Measurements from ENCODE around the gene VAMP2. TPM values are rescaled to one million over a fixed set of nuclear protein-coding genes. Genes with fewer than 3 reads are reported as not detected.
A peak's percentile ranks its signal among the peaks of the same experiment; 100 is the strongest.

The VAMP2 gene
- total and polyA plus RNA-seq, 10 of the 15 experiments (the other 5 are each of a cell fraction or from before 2014, with no cell fraction given): 3.0 to 35.2 (median 25.0) TPM

- H3K27me3 ChIP-seq (replicated peaks in 1 of 2; ENCODE audit: control insufficient read depth in 2 of 2, insufficient read depth in 2 of 2, low read length in 1 of 2): no peaks in the 10 kb centered on the region
- no peak for FAIRE-seq
- H3K4me2 ChIP-seq (ENCODE audit: control insufficient read depth, insufficient read depth): peak overlapping the region; percentile 82
- ATAC-seq: peak; percentile 1
- intact Hi-C loops (cut with micrococcal nuclease; ENCODE audit: unreplicated experiment) (loop anchor here (5.0 kb wide), 1 partner anchor 52 kb away; no protein-coding TSS in a partner anchor), in situ Hi-C loops (cut with MboI) (loop anchor here (5.0 kb wide), 1 partner anchor 33 kb away; no protein-coding TSS in a partner anchor)
- peak overlapping the region; percentile 79 for H2AFZ ChIP-seq (ENCODE audit: control insufficient read depth, low read depth, low read length)
- SMC1A ChIA-PET (ENCODE audit: uncharacterized antibody, unreplicated experiment): interaction anchor here (1.0 to 4.1 kb wide), 7 partner anchors 15 to 57 kb away, joined by 3 to 40 read pairs (median 4); no protein-coding TSS in a partner anchor
- H4K20me1 ChIP-seq (ENCODE audit: control insufficient read depth, insufficient read depth): no peaks in the 10 kb centered on the region
- WGBS (ENCODE audit: insufficient coverage, insufficient replicate concordance, low lambda C conversion rate, missing lambda C conversion rate): 5% methylated on average over 67 of the region's 67 CpGs
- DNase-seq (ENCODE audit: low read depth, low spot score): no peak
- H3K4me3 ChIP-seq: peak overlapping the region; percentile 68
- peaks cover 17% of the 10 kb centered on the region for H3K4me1 ChIP-seq (ENCODE audit: control insufficient read depth, insufficient read depth, low read length)
- no TSS peak for BruUV-seq (replicated peaks)
- peak overlapping the region; percentile 90 for H3K27ac ChIP-seq (ENCODE audit: control insufficient read depth, insufficient read depth)
- TF ChIP-seq SMC3 (IDR thresholded peaks at IDR 0.05; ENCODE audit: borderline replicate concordance, low read length) (no peak), EGR1 (IDR thresholded peaks at IDR 0.05; ENCODE audit: borderline replicate concordance in 1 of 2, low read depth in 2 of 2, low read length in 2 of 2) (peak in 1 of 2 experiments; percentile 71; a peak in 2 of 3 replicates)
- H3K36me3 ChIP-seq (ENCODE audit: control insufficient read depth in 2 of 2, insufficient read depth in 2 of 2, low read length in 1 of 2): no peaks in the 10 kb centered on the region
- H3K9me3 ChIP-seq (replicated peaks; ENCODE audit: control insufficient read depth, insufficient read depth, low read length): no peaks in the 10 kb centered on the region
- peaks cover 18% of the 10 kb centered on the region for H3K79me2 ChIP-seq (ENCODE audit: control insufficient read depth, insufficient read depth, low read length)
- peak overlapping the region; percentile 80 for H3K9ac ChIP-seq (ENCODE audit: control insufficient read depth, insufficient read depth, low read length)
- RAD21 ChIA-PET (ENCODE audit: unreplicated experiment): interaction anchor here (0.5 to 8.1 kb wide), 7 partner anchors 16 to 257 kb away, joined by 3 to 117 read pairs (median 7); partner anchors contain the start of genes AURKB, CNTROB, SLC25A35 and TRAPPC1
- POLR2A ChIA-PET: interaction anchor here (1.1 to 8.1 kb wide), 11 partner anchors 10 to 306 kb away, joined by 3 to 146 read pairs (median 17); partner anchors contain the start of genes AURKB, CTC1, PER1 and PFAS
- CTCF ChIA-PET: interaction anchor here (0.6 to 6.2 kb wide), 6 partner anchors 10 to 560 kb away, joined by 3 to 53 read pairs (median 4); partner anchors contain the start of gene AURKB
Measured at GRCh38 chr17:8189041-8189710, 26.4 kb upstream of the VAMP2 start.

- peak overlapping the region; percentile 90 for H3K27ac ChIP-seq (ENCODE audit: control insufficient read depth, insufficient read depth)
- ChIA-PET SMC1A (ENCODE audit: uncharacterized antibody, unreplicated experiment) (interaction anchor here (0.8 to 4.1 kb wide), 15 partner anchors 8 to 112 kb away, joined by 3 to 40 read pairs (median 5); partner anchors contain the start of genes RANGRF and SLC25A35), POLR2A (interaction anchor here (0.6 to 8.1 kb wide), 16 partner anchors 8 to 305 kb away, joined by 3 to 146 read pairs (median 12); partner anchors contain the start of genes AURKB, CTC1, HES7 and PER1), CTCF (interaction anchor here (0.6 to 6.2 kb wide), 13 partner anchors 9 to 560 kb away, joined by 3 to 53 read pairs (median 4); partner anchors contain the start of genes ALOXE3 and AURKB), RAD21 (ENCODE audit: unreplicated experiment) (interaction anchor here (0.5 to 8.1 kb wide), 14 partner anchors 8 to 114 kb away, joined by 3 to 117 read pairs (median 5); partner anchors contain the start of genes AURKB, CTC1, SLC25A35 and TMEM107)
- WGBS (ENCODE audit: insufficient coverage, insufficient replicate concordance, low lambda C conversion rate, missing lambda C conversion rate): 5% methylated on average over 12 of the region's 12 CpGs
- ATAC-seq (no peak), FAIRE-seq (no peak), DNase-seq (ENCODE audit: low read depth, low spot score) (no peak)
- H3K4me1 ChIP-seq (ENCODE audit: control insufficient read depth, insufficient read depth, low read length): peaks cover 17% of the 10 kb centered on the region
- BruUV-seq (replicated peaks): no TSS peak
- H3K4me2 ChIP-seq (ENCODE audit: control insufficient read depth, insufficient read depth): peak overlapping the region; percentile 82
- in situ Hi-C loops (cut with MboI) (loop anchor here (5.0 kb wide), 1 partner anchor 34 kb away; no protein-coding TSS in a partner anchor), intact Hi-C loops (cut with micrococcal nuclease; ENCODE audit: unreplicated experiment) (loop anchor here (5.0 kb wide), 1 partner anchor 51 kb away; no protein-coding TSS in a partner anchor)
- peak overlapping the region; percentile 80 for H3K9ac ChIP-seq (ENCODE audit: control insufficient read depth, insufficient read depth, low read length)
- H3K79me2 ChIP-seq (ENCODE audit: control insufficient read depth, insufficient read depth, low read length): peaks cover 18% of the 10 kb centered on the region
- no peak overlapping the region for H2AFZ ChIP-seq (ENCODE audit: control insufficient read depth, low read depth, low read length)
- H4K20me1 ChIP-seq (ENCODE audit: control insufficient read depth, insufficient read depth): no peaks in the 10 kb centered on the region
- H3K4me3 ChIP-seq: peak overlapping the region; percentile 68
- no peaks in the 10 kb centered on the region for H3K36me3 ChIP-seq (ENCODE audit: control insufficient read depth in 2 of 2, insufficient read depth in 2 of 2, low read length in 1 of 2)
- H3K9me3 ChIP-seq (replicated peaks; ENCODE audit: control insufficient read depth, insufficient read depth, low read length): no peaks in the 10 kb centered on the region
- H3K27me3 ChIP-seq (replicated peaks in 1 of 2; ENCODE audit: control insufficient read depth in 2 of 2, insufficient read depth in 2 of 2, low read length in 1 of 2): no peaks in the 10 kb centered on the region
- TF ChIP-seq CBX3 (IDR thresholded peaks at IDR 0.05; ENCODE audit: borderline replicate concordance, low read depth) (no peak), BACH1 (IDR thresholded peaks at IDR 0.05; ENCODE audit: borderline replicate concordance) (no peak), ZBED1 (IDR thresholded peaks at IDR 0.05; ENCODE audit: borderline replicate concordance) (no peak), IRF3 (IDR thresholded peaks at IDR 0.05) (no peak), FOS (IDR thresholded peaks at IDR 0.05; ENCODE audit: borderline replicate concordance, extremely low read depth, insufficient read length) (no peak), BMI1 (IDR thresholded peaks at IDR 0.05; ENCODE audit: borderline replicate concordance) (no peak), ZNF217 (IDR thresholded peaks at IDR 0.05) (no peak), NBN (IDR thresholded peaks at IDR 0.05) (no peak), NRF1 (conservative IDR thresholded peaks at IDR 0.05; ENCODE audit: low read depth, low read length) (no peak), BCL11A (IDR thresholded peaks at IDR 0.05; ENCODE audit: low read depth, low read length) (no peak), HDGF (IDR thresholded peaks at IDR 0.05) (0 out of 2 replicates have a peak, but pooled peaks have one; percentile 36), SPI1 (IDR thresholded peaks at IDR 0.05; ENCODE audit: borderline replicate concordance, insufficient read depth, low read depth, low read length) (peak; percentile 25; the same call in 1 of the 2 replicates), EED (IDR thresholded peaks at IDR 0.05; ENCODE audit: low read depth) (0 out of 2 replicates have a peak, but pooled peaks have one; percentile 41)
Measured at GRCh38 chr17:8188263-8188839, 25.6 kb upstream of the VAMP2 start.

Measured in GM12878 (cell line).